GM12878 (cell line): ENCODE results near the gene TPPP.

Experiments
- EZH2 ChIP-seq: IDR thresholded peaks from 2 replicates; pipeline ENCODE4 v1.6.1; 2012; ENCODE audit warnings: low read depth, mild to moderate bottlenecking, control low read depth, inconsistent platforms, low read length, borderline replicate concordance; ENCODE audit not compliant: control insufficient read depth
- NBN ChIP-seq: fragments of 450-650 bp; IDR thresholded peaks from 2 replicates; pipeline ENCODE4 v1.6.1; 2016
- POLR2A ChIP-seq: IDR thresholded peaks from 2 replicates; pipeline ENCODE4 v1.6.1; 2011; ENCODE audit warnings: low read depth, mild to moderate bottlenecking, low read length
- STAT3 ChIP-seq: IDR thresholded peaks from 2 replicates; pipeline ENCODE4 v1.6.1; 2011; ENCODE audit warnings: low read depth, low read length, improper control_type of control experiment
- TAF1 ChIP-seq: IDR thresholded peaks from 2 replicates; pipeline ENCODE4 v1.6.1; 2011; ENCODE audit warnings: mild to moderate bottlenecking, low read depth, low read length, borderline replicate concordance
- ZZZ3 ChIP-seq: IDR thresholded peaks from 2 replicates; pipeline ENCODE4 v1.6.1; 2011; ENCODE audit warnings: low read depth; ENCODE audit not compliant: control insufficient read depth, insufficient read length
- TF ChIP-seq, protein P1 (sequence below), 3 experiments: IDR thresholded peaks in 2 of 3; conservative IDR thresholded peaks in 1 of 3; 2 replicates each; pipeline ENCODE4 v1.5.1; 2011; ENCODE audit warnings: low read depth in 3 of 3, low read length in 3 of 3, mild to moderate bottlenecking in 3 of 3, control low read depth in 2 of 3, moderate library complexity in 2 of 3, inconsistent platforms in 1 of 3, mixed read lengths in 1 of 3; ENCODE audit not compliant: control insufficient read depth in 2 of 3, insufficient read depth in 1 of 3; ENCODE audit errors: extremely low read depth in 1 of 3

DNA sequence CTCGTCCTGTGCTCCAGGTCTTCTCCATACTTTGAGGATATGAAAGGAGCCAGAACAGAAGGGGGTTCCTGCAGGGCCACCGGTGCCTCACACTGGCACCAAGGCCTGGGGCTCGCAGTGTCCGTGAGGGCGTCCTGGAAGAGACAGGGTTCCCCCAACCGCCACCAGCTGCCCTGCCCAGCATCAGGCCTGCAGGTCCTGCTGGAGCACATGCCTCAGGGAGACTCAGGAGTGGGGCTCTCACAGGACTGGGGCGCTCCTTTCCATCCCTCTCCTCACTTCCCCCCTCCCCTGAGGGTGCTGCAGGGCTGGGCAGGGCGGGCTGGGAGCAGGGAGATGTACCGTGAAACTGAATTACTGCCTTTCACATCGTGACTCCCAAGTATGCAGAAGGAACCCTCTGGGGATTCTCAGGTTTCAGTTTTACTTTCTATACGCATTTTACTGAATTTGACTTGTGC is 49.3 kb downstream of the TPPP start:
- TF ChIP-seq, protein P1, sequence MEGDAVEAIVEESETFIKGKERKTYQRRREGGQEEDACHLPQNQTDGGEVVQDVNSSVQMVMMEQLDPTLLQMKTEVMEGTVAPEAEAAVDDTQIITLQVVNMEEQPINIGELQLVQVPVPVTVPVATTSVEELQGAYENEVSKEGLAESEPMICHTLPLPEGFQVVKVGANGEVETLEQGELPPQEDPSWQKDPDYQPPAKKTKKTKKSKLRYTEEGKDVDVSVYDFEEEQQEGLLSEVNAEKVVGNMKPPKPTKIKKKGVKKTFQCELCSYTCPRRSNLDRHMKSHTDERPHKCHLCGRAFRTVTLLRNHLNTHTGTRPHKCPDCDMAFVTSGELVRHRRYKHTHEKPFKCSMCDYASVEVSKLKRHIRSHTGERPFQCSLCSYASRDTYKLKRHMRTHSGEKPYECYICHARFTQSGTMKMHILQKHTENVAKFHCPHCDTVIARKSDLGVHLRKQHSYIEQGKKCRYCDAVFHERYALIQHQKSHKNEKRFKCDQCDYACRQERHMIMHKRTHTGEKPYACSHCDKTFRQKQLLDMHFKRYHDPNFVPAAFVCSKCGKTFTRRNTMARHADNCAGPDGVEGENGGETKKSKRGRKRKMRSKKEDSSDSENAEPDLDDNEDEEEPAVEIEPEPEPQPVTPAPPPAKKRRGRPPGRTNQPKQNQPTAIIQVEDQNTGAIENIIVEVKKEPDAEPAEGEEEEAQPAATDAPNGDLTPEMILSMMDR (IDR thresholded peaks at IDR 0.05 in 2 of 3, conservative IDR thresholded peaks at IDR 0.05 in 1 of 3; ENCODE audit: control insufficient read depth in 2 of 3, extremely low read depth in 1 of 3, insufficient read depth in 1 of 3, low read depth in 3 of 3, low read length in 3 of 3) = no peak
- TF ChIP-seq ZZZ3 = no peak
- TF ChIP-seq NBN = no peak
- TF ChIP-seq POLR2A = no peak
- TF ChIP-seq EZH2 = no peak
- TF ChIP-seq TAF1 = no peak
- TF ChIP-seq STAT3 = peak; percentile 22; the same call in 1 of the 2 replicates
